Measurements from ENCODE around the gene VEPH1. TPM values are rescaled to one million over a fixed set of nuclear protein-coding genes. Genes with fewer than 3 reads are reported as not detected.

The VEPH1 gene
- total RNA-seq, 1 experiment from 2014 or later = 7.7 TPM

DNA sequence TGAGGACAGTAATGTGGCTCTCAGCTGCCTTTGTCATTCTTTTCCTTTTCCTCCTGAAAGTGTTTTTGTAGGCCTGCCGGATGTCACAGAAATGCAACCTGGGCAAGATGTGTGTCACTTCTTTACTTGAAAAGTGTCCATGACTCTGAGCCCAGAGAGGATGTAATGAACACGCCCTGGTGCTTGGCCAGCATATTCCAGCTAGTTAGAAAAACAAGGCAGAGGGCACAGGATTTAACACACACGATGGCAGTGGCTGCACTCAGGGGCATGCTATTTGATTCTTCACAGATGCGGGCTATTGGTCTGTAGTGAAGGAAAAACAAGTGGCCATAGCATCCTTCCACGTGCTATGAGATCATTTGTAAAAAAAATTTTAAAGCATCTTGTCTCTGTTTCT lies 96.8 kb downstream of the VEPH1 start:
- Histone ChIP-seq H3K9me3 (ENCODE audit: control insufficient read depth, low read depth, low read length) (no peaks in the 10 kb centered on the region), H3K4me1 (ENCODE audit: insufficient read depth, low read length) (peaks cover 5% of the 10 kb centered on the region; the same call in 1 of the 2 replicates), H2BK20ac (ENCODE audit: low read depth, low read length, poor library complexity, severe bottlenecking) (no peak overlapping the region), H2AK5ac (ENCODE audit: insufficient read length, low read length) (no peak overlapping the region), H3K27me3 (ENCODE audit: insufficient read depth, low read length) (no peaks in the 10 kb centered on the region), H3K79me2 (ENCODE audit: insufficient read depth, low read length) (no peaks in the 10 kb centered on the region), H3K56ac (ENCODE audit: insufficient read length, low read depth, low read length) (no peak overlapping the region), H3K9ac (ENCODE audit: extremely low read depth, insufficient read length, low read length) (no peak overlapping the region), H2BK12ac (ENCODE audit: insufficient read length, low read depth, low read length) (no peak overlapping the region), H2BK5ac (ENCODE audit: insufficient read length, low read length) (no peak overlapping the region), H3K79me1 (ENCODE audit: insufficient read depth, low read depth, low read length, poor library complexity, severe bottlenecking) (no peaks in the 10 kb centered on the region), H4K5ac (ENCODE audit: insufficient read length, low read depth, low read length) (no peak overlapping the region), H4K20me1 (ENCODE audit: control insufficient read depth, insufficient read depth, insufficient read length) (no peaks in the 10 kb centered on the region), H3K27ac (ENCODE audit: insufficient read length, low read depth, low read length) (no peak overlapping the region), H2BK120ac (ENCODE audit: low read depth, low read length, poor library complexity, severe bottlenecking) (no peak overlapping the region), H3K18ac (ENCODE audit: insufficient read length, low read depth, low read length) (no peak overlapping the region), H3T11ph (ENCODE audit: low read length) (no peak overlapping the region), H3K14ac (ENCODE audit: insufficient read depth, low read length) (no peak overlapping the region), H3K4me2 (ENCODE audit: insufficient read depth, insufficient read length, low read length) (no peak overlapping the region), H3K4ac (ENCODE audit: low read depth, low read length) (no peak overlapping the region), H4K91ac (ENCODE audit: insufficient read length, low read depth, low read length) (no peak overlapping the region), H4K8ac (replicated peaks; ENCODE audit: insufficient read length, low read depth, low read length) (no peak overlapping the region), H2BK15ac (ENCODE audit: low read depth, low read length) (no peak overlapping the region), H3K23me2 (ENCODE audit: insufficient read length, low read depth, low read length, poor library complexity, severe bottlenecking) (no peaks in the 10 kb centered on the region), H3K23ac (ENCODE audit: insufficient read length, low read depth, low read length) (no peak overlapping the region), H2AFZ (ENCODE audit: low read length) (no peak overlapping the region)
- no CpG with 5 or more reads among the region's 5 CpGs for WGBS (ENCODE audit: extremely low coverage, insufficient read length, low lambda C conversion rate)
- Mint-ChIP-seq H3K9me3 (no peaks in the 10 kb centered on the region), H3K27me3 (ENCODE audit: low read depth) (no peaks in the 10 kb centered on the region), H3K4me3 (no peak overlapping the region), H3K27ac (no peak overlapping the region), H3K4me1 (peaks cover 11 to 18% of the 10 kb centered on the region in 2 experiments), H3K36me3 (ENCODE audit: insufficient read depth in 1 of 3, low read depth in 3 of 3) (0 out of 7 replicates have a peak, but pooled peaks cover 0 to 2% (median 0%) of the 10 kb centered on the region in 3 experiments)
- TF ChIP-seq, protein P1, sequence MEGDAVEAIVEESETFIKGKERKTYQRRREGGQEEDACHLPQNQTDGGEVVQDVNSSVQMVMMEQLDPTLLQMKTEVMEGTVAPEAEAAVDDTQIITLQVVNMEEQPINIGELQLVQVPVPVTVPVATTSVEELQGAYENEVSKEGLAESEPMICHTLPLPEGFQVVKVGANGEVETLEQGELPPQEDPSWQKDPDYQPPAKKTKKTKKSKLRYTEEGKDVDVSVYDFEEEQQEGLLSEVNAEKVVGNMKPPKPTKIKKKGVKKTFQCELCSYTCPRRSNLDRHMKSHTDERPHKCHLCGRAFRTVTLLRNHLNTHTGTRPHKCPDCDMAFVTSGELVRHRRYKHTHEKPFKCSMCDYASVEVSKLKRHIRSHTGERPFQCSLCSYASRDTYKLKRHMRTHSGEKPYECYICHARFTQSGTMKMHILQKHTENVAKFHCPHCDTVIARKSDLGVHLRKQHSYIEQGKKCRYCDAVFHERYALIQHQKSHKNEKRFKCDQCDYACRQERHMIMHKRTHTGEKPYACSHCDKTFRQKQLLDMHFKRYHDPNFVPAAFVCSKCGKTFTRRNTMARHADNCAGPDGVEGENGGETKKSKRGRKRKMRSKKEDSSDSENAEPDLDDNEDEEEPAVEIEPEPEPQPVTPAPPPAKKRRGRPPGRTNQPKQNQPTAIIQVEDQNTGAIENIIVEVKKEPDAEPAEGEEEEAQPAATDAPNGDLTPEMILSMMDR (conservative IDR thresholded peaks at IDR 0.05) = no peak
- DNase-seq = no peak
